ENCODE data around the gene DPH2.

- TF ChIP-seq, protein P1, sequence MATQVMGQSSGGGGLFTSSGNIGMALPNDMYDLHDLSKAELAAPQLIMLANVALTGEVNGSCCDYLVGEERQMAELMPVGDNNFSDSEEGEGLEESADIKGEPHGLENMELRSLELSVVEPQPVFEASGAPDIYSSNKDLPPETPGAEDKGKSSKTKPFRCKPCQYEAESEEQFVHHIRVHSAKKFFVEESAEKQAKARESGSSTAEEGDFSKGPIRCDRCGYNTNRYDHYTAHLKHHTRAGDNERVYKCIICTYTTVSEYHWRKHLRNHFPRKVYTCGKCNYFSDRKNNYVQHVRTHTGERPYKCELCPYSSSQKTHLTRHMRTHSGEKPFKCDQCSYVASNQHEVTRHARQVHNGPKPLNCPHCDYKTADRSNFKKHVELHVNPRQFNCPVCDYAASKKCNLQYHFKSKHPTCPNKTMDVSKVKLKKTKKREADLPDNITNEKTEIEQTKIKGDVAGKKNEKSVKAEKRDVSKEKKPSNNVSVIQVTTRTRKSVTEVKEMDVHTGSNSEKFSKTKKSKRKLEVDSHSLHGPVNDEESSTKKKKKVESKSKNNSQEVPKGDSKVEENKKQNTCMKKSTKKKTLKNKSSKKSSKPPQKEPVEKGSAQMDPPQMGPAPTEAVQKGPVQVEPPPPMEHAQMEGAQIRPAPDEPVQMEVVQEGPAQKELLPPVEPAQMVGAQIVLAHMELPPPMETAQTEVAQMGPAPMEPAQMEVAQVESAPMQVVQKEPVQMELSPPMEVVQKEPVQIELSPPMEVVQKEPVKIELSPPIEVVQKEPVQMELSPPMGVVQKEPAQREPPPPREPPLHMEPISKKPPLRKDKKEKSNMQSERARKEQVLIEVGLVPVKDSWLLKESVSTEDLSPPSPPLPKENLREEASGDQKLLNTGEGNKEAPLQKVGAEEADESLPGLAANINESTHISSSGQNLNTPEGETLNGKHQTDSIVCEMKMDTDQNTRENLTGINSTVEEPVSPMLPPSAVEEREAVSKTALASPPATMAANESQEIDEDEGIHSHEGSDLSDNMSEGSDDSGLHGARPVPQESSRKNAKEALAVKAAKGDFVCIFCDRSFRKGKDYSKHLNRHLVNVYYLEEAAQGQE (IDR thresholded peaks at IDR 0.05; ENCODE audit: insufficient read depth in 1 of 2, low read depth in 2 of 2, low read length in 2 of 2) = no peak
- TF ChIP-seq POLR2AphosphoS5 (IDR thresholded peaks at IDR 0.05; ENCODE audit: low read depth, low read length) = no peak
Observed at GRCh38 chr1:43981135-43981491, 11.3 kb downstream of the DPH2 start.

Measured in PFSK-1 (cell line).